OCI-LY7 (cell line): ENCODE measurements around the gene CBFA2T2. TPM values are rescaled to one million over a fixed set of nuclear protein-coding genes. Genes with fewer than 3 reads are reported as not detected.
A peak's percentile ranks its signal among the peaks of the same experiment; 100 is the strongest.

Experiments
- BruUV-seq: library from RNA; stranded (reverse); fragments of 400-500 nt; replicated peaks from 2 replicates; lab custom pipeline; 2021; lab: Mats Ljungman, UMichigan
- CTCF ChIA-PET: fragments of 300-600 bp; sonication (Branson Sonifier 250); formaldehyde crosslinking; loops from one replicate; lab custom pipeline; 2022; ENCODE audit warnings: antibody characterized with exemption; ENCODE audit not compliant: unreplicated experiment; lab: Charles Lee
- POLR2A ChIA-PET: fragments of 300-600 bp; sonication (Branson Sonifier 250); formaldehyde crosslinking; loops from one replicate; lab custom pipeline; 2022; ENCODE audit warnings: antibody characterized with exemption; lab: Charles Lee
- DNase-seq: peaks from one replicate; pipeline ENCODE4 v3.0.0-alpha.2; 2015; ENCODE audit warnings: low spot score
- H2AFZ ChIP-seq: fragments of 200-600 bp; sonication (generic), shearing (Covaris generic); 2 replicates; pipeline ENCODE4 v1.6.1; 2014; ENCODE audit warnings: mild to moderate bottlenecking, antibody characterized with exemption, low read length, moderate library complexity
- H3K27ac ChIP-seq: fragments of 200-600 bp; sonication (generic); 2 replicates; pipeline ENCODE4 v1.5.1; 2014; ENCODE audit warnings: mixed run types, low read depth, mild to moderate bottlenecking, moderate library complexity, low read length, inconsistent platforms; ENCODE audit not compliant: poor library complexity, severe bottlenecking
- H3K36me3 ChIP-seq: fragments of 200-600 bp; sonication (generic); 2 replicates; pipeline ENCODE4 v1.6.1; 2014; ENCODE audit warnings: mild to moderate bottlenecking, antibody characterized with exemption, low read length, moderate library complexity, mixed read lengths; ENCODE audit not compliant: insufficient read depth
- H3K4me1 ChIP-seq: fragments of 200-600 bp; sonication (generic); 2 replicates; pipeline ENCODE4 v1.5.1; 2014; ENCODE audit warnings: mild to moderate bottlenecking, low read length; ENCODE audit not compliant: insufficient read depth, poor library complexity, severe bottlenecking
- H3K4me2 ChIP-seq: fragments of 200-600 bp; sonication (generic); 2 replicates; pipeline ENCODE4 v1.6.1; 2014; ENCODE audit warnings: mild to moderate bottlenecking, low read length
- H3K4me3 ChIP-seq: fragments of 200-600 bp; sonication (generic); 2 replicates; pipeline ENCODE4 v1.5.1; 2014; ENCODE audit warnings: mild to moderate bottlenecking, low read depth, low read length; ENCODE audit not compliant: poor library complexity, severe bottlenecking
- H3K79me2 ChIP-seq: fragments of 200-600 bp; sonication (generic); 2 replicates; pipeline ENCODE4 v1.6.1; 2016; ENCODE audit warnings: low read depth, mild to moderate bottlenecking, low read length, moderate library complexity, mixed read lengths; ENCODE audit not compliant: insufficient read depth
- H3K9me2 ChIP-seq: fragments of 200-600 bp; sonication (generic); 2 replicates; pipeline ENCODE4 v1.6.1; 2016; ENCODE audit warnings: mild to moderate bottlenecking, low read length, mixed read lengths; ENCODE audit not compliant: insufficient read depth
- H3K9me3 ChIP-seq: fragments of 200-600 bp; sonication (generic); 2 replicates; pipeline ENCODE4 v1.6.1; 2014; ENCODE audit warnings: mild to moderate bottlenecking, mixed run types, low read length, mixed read lengths
- H4K20me1 ChIP-seq: fragments of 200-600 bp; sonication (generic); 2 replicates; pipeline ENCODE4 v1.6.1; 2014; ENCODE audit warnings: mild to moderate bottlenecking, antibody characterized with exemption, low read length, moderate library complexity, mixed read lengths; ENCODE audit not compliant: insufficient read depth
- EZH2phosphoT487 ChIP-seq: fragments of 200-600 bp; sonication (generic); IDR thresholded peaks from 2 replicates; pipeline ENCODE4 v1.6.1; 2018; ENCODE audit warnings: low read depth, borderline replicate concordance, mild to moderate bottlenecking, mixed run types, antibody characterized with exemption, low read length, moderate library complexity, mixed read lengths
- intact Hi-C: fragments of 100-400 bp; cut with micrococcal nuclease; formaldehyde crosslinking; loops from one replicate; pipeline ENCODE4 v1.10.0; 2022; ENCODE audit not compliant: unreplicated experiment
- total RNA-seq, 2 experiments: library from RNA; depleted of rRNA in 1 of 2; stranded (reverse); fragments of >200 nt in 1 of 2; shearing (Covaris generic) in 1 of 2; gene quantifications; 2 replicates each; pipeline ENCODE4 v1.2.3, GENCODE V29; 2014 to 2022
- TF ChIP-seq, protein P1 (sequence below): fragments of 200-600 bp; sonication (generic); conservative IDR thresholded peaks from 2 replicates; pipeline ENCODE4 v1.5.1; 2014; ENCODE audit warnings: mild to moderate bottlenecking, antibody characterized with exemption, low read length, moderate library complexity, mixed read lengths

Gene CBFA2T2
- total RNA-seq, 2 experiments from 2014 or later = 20.7 to 32.9 TPM

DNA sequence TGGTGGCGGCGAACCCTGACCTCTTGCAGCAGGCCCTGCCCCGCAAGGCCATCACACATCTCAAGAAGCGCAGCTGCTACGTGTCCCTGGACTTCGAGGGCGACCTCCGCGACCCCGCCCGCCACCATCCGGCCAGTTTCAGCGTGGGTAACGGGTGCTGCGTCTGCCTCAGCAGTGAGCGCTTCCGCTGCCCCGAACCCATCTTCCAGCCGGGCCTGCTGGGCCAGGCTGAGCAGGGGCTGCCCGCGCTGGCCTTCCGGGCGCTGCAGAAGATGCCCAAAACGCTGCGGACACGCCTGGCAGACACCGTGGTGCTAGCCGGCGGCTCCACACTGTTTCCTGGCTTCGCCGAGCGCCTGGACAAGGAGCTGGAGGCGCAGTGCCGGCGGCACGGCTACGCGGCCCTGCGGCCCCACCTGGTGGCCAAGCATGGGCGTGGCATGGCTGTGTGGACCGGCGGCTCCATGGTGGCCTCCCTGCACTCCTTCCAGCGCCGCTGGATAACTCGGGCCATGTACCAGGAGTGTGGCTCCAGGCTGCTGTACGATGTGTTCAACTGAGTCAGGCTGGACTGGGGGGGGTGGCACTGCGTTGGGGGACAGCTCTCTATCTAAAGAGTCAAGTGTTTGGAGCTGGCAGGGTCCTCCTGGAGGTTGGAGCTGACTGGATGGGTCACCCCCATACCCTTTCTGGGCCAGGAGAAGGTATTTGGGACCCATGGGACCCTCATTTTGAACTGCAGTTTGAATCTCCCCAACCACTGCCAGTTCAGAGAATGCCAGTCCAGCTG, 178.0 kb downstream of the CBFA2T2 start:
- peaks cover 73% of the 10 kb centered on the region for H3K4me1 ChIP-seq
- peak overlapping the region; percentile 79 for H3K27ac ChIP-seq
- H3K4me3 ChIP-seq = peak overlapping the region; percentile 77
- DNase-seq = peak; percentile 88
- intact Hi-C loops = loop anchor here (2.0 to 5.0 kb wide), 2 partner anchors 63 to 266 kb away; partner anchors contain the start of genes CDK5RAP1 and ZNF341
- no peaks in the 10 kb centered on the region for H3K9me3 ChIP-seq
- H4K20me1 ChIP-seq = 0 out of 2 replicates have a peak, but pooled peaks cover 5% of the 10 kb centered on the region
- BruUV-seq = no TSS peak
- TF ChIP-seq EZH2phosphoT487 = no peak
- TF ChIP-seq, protein P1, sequence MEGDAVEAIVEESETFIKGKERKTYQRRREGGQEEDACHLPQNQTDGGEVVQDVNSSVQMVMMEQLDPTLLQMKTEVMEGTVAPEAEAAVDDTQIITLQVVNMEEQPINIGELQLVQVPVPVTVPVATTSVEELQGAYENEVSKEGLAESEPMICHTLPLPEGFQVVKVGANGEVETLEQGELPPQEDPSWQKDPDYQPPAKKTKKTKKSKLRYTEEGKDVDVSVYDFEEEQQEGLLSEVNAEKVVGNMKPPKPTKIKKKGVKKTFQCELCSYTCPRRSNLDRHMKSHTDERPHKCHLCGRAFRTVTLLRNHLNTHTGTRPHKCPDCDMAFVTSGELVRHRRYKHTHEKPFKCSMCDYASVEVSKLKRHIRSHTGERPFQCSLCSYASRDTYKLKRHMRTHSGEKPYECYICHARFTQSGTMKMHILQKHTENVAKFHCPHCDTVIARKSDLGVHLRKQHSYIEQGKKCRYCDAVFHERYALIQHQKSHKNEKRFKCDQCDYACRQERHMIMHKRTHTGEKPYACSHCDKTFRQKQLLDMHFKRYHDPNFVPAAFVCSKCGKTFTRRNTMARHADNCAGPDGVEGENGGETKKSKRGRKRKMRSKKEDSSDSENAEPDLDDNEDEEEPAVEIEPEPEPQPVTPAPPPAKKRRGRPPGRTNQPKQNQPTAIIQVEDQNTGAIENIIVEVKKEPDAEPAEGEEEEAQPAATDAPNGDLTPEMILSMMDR = peak; percentile 90
- no peaks in the 10 kb centered on the region for H3K9me2 ChIP-seq
- H3K36me3 ChIP-seq = peaks cover 35% of the 10 kb centered on the region; the same call in 1 of the 2 replicates
- peak overlapping the region; percentile 93 for H3K4me2 ChIP-seq
- peak overlapping the region; percentile 8; the same call in 1 of the 2 replicates for H2AFZ ChIP-seq
- ChIA-PET CTCF (interaction anchor here (0.6 to 2.9 kb wide), 6 partner anchors 12 to 253 kb away, joined by 3 to 16 read pairs (median 4); no protein-coding TSS in a partner anchor), POLR2A (interaction anchor here (0.6 to 2.2 kb wide), 8 partner anchors 12 to 253 kb away, joined by 3 to 8 read pairs (median 4); partner anchors contain the start of gene SNTA1)
- peaks cover 6% of the 10 kb centered on the region; the same call in 1 of the 2 replicates for H3K79me2 ChIP-seq

DNA sequence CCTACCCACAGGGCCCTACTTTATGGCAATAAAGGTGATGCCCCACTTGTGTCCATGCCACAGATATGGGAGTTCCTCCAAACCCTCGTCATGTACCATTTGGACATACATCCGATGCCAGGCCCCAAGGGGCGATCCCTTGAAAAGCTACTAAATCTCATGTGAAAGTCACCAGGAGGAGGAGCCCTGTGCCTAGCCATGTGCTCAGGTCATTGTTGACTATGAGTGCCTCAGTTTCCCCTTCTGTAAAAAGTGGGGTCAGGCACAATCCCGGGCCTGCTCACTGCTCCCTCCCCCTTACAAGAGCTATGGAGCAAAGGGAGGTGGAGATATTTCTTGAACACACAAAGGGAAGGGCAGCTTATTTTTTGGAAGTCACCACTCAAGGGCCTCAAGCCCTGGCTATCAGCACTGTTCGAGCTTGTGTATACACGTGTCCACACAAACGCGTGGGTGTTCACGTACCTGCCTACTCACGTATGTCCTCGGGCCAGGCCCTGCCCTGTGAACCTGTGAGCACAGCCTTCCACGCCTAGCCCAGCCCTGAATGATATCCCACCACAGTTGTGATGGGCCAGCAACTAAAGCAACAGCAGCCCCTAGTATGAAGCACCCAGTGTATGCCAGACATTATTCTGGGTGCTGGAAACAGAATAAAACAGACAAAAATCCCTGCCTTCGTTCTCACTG, 178.7 kb downstream of the CBFA2T2 start:
- H3K4me1 ChIP-seq = peaks cover 76% of the 10 kb centered on the region
- TF ChIP-seq EZH2phosphoT487 = no peak
- TF ChIP-seq, protein P1 = no peak
- no peaks in the 10 kb centered on the region for H3K9me3 ChIP-seq
- 0 out of 2 replicates have a peak, but pooled peaks cover 5% of the 10 kb centered on the region for H4K20me1 ChIP-seq
- H3K9me2 ChIP-seq = no peaks in the 10 kb centered on the region
- ChIA-PET POLR2A (interaction anchor here (0.6 to 2.2 kb wide), 7 partner anchors 11 to 172 kb away, joined by 3 to 8 read pairs (median 4); no protein-coding TSS in a partner anchor), CTCF (interaction anchor here (0.6 to 2.9 kb wide), 4 partner anchors 12 to 253 kb away, joined by 4 to 16 read pairs (median 4); no protein-coding TSS in a partner anchor)
- intact Hi-C loops = loop anchor here (5.0 kb wide), 1 partner anchor 266 kb away; the partner anchor contains the start of gene CDK5RAP1
- H3K27ac ChIP-seq = peak overlapping the region; percentile 61
- no peak for DNase-seq
- no peak overlapping the region for H2AFZ ChIP-seq
- peaks cover 35% of the 10 kb centered on the region; the same call in 1 of the 2 replicates for H3K36me3 ChIP-seq
- peak overlapping the region; percentile 93 for H3K4me2 ChIP-seq
- BruUV-seq = TSS peak; percentile 60
- H3K79me2 ChIP-seq = peaks cover 13% of the 10 kb centered on the region; the same call in 1 of the 2 replicates
- peak overlapping the region; percentile 77 for H3K4me3 ChIP-seq
